ENCODE results near the gene KRT78. TPM values are rescaled to one million over a fixed set of nuclear protein-coding genes. Genes with fewer than 3 reads are reported as not detected.

The KRT78 gene
- total and polyA plus RNA-seq, 2 of the 13 experiments (the other 11 are each of a cell fraction or from before 2014, with no cell fraction given), result not detected

- TF ChIP-seq SMAD3 (CRISPR knock-in tag; IDR thresholded peaks at IDR 0.05), result 0 out of 2 replicates have a peak, but pooled peaks have one; percentile 41
- TF ChIP-seq PHB2 (IDR thresholded peaks at IDR 0.05; ENCODE audit: partially characterized antibody), result no peak
- peak; percentile 61 for TF ChIP-seq SMC3 (IDR thresholded peaks at IDR 0.05; ENCODE audit: low read length)
- TF ChIP-seq ZNF280D (CRISPR knock-in tag; IDR thresholded peaks at IDR 0.05), result no peak
- TF ChIP-seq, protein P1, sequence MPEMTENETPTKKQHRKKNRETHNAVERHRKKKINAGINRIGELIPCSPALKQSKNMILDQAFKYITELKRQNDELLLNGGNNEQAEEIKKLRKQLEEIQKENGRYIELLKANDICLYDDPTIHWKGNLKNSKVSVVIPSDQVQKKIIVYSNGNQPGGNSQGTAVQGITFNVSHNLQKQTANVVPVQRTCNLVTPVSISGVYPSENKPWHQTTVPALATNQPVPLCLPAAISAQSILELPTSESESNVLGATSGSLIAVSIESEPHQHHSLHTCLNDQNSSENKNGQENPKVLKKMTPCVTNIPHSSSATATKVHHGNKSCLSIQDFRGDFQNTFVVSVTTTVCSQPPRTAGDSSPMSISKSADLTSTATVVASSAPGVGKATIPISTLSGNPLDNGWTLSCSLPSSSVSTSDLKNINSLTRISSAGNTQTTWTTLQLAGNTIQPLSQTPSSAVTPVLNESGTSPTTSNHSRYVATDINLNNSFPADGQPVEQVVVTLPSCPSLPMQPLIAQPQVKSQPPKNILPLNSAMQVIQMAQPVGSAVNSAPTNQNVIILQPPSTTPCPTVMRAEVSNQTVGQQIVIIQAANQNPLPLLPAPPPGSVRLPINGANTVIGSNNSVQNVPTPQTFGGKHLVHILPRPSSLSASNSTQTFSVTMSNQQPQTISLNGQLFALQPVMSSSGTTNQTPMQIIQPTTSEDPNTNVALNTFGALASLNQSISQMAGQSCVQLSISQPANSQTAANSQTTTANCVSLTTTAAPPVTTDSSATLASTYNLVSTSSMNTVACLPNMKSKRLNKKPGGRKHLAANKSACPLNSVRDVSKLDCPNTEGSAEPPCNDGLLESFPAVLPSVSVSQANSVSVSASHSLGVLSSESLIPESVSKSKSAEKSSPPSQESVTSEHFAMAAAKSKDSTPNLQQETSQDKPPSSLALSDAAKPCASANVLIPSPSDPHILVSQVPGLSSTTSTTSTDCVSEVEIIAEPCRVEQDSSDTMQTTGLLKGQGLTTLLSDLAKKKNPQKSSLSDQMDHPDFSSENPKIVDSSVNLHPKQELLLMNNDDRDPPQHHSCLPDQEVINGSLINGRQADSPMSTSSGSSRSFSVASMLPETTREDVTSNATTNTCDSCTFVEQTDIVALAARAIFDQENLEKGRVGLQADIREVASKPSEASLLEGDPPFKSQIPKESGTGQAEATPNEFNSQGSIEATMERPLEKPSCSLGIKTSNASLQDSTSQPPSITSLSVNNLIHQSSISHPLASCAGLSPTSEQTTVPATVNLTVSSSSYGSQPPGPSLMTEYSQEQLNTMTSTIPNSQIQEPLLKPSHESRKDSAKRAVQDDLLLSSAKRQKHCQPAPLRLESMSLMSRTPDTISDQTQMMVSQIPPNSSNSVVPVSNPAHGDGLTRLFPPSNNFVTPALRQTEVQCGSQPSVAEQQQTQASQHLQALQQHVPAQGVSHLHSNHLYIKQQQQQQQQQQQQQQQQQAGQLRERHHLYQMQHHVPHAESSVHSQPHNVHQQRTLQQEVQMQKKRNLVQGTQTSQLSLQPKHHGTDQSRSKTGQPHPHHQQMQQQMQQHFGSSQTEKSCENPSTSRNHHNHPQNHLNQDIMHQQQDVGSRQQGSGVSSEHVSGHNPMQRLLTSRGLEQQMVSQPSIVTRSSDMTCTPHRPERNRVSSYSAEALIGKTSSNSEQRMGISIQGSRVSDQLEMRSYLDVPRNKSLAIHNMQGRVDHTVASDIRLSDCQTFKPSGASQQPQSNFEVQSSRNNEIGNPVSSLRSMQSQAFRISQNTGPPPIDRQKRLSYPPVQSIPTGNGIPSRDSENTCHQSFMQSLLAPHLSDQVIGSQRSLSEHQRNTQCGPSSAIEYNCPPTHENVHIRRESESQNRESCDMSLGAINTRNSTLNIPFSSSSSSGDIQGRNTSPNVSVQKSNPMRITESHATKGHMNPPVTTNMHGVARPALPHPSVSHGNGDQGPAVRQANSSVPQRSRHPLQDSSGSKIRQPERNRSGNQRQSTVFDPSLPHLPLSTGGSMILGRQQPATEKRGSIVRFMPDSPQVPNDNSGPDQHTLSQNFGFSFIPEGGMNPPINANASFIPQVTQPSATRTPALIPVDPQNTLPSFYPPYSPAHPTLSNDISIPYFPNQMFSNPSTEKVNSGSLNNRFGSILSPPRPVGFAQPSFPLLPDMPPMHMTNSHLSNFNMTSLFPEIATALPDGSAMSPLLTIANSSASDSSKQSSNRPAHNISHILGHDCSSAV (CRISPR knock-in tag; IDR thresholded peaks at IDR 0.05; ENCODE audit: borderline replicate concordance), result no peak
- TF ChIP-seq SMAD9 (CRISPR knock-in tag; IDR thresholded peaks at IDR 0.05), result no peak
- no peak for TF ChIP-seq ARID2 (CRISPR knock-in tag; IDR thresholded peaks at IDR 0.05; ENCODE audit: borderline replicate concordance)
- TF ChIP-seq, protein P2, sequence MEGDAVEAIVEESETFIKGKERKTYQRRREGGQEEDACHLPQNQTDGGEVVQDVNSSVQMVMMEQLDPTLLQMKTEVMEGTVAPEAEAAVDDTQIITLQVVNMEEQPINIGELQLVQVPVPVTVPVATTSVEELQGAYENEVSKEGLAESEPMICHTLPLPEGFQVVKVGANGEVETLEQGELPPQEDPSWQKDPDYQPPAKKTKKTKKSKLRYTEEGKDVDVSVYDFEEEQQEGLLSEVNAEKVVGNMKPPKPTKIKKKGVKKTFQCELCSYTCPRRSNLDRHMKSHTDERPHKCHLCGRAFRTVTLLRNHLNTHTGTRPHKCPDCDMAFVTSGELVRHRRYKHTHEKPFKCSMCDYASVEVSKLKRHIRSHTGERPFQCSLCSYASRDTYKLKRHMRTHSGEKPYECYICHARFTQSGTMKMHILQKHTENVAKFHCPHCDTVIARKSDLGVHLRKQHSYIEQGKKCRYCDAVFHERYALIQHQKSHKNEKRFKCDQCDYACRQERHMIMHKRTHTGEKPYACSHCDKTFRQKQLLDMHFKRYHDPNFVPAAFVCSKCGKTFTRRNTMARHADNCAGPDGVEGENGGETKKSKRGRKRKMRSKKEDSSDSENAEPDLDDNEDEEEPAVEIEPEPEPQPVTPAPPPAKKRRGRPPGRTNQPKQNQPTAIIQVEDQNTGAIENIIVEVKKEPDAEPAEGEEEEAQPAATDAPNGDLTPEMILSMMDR (CRISPR knock-in tag; IDR thresholded peaks at IDR 0.05), result peak; percentile 87
- TF ChIP-seq RAD21 (CRISPR knock-in tag; IDR thresholded peaks at IDR 0.05), result peak; percentile 58; the same call in 1 of the 2 replicates
- TF ChIP-seq TEAD3 (CRISPR knock-in tag; optimal IDR thresholded peaks at IDR 0.05; ENCODE audit: borderline replicate concordance), result peak; percentile 64
- TF ChIP-seq ZNF256 (CRISPR knock-in tag; conservative IDR thresholded peaks at IDR 0.05), result no peak
- no peak for TF ChIP-seq USF2 (IDR thresholded peaks at IDR 0.05; ENCODE audit: low read depth, low read length)
- no peak for TF ChIP-seq USF2 (CRISPR knock-in tag; IDR thresholded peaks at IDR 0.05; ENCODE audit: borderline replicate concordance)
These were observed 16.5 kb upstream of the KRT78 start (continued) for GRCh38 chr12:52865090-52865944.
